GM12874 (cell line): ENCODE measurements around the gene IGSF3.

Source experiments
- CTCF ChIP-seq: IDR thresholded peaks from 2 replicates; pipeline ENCODE4 v1.5.1; 2011; ENCODE audit warnings: low read depth, mild to moderate bottlenecking, control low read depth, low read length, moderate library complexity; ENCODE audit not compliant: insufficient read depth

IGSF3 gene

GRCh38 chr1:116667575-116668105 is at the start of gene IGSF3:
Gene IGSF3 (minus strand): TSS chr1:116667733. CDS start chr1:116666326, 1,407 bp downstream.
- TF ChIP-seq CTCF: no peak

- no peak for TF ChIP-seq CTCF
These were observed 49.8 kb upstream of the IGSF3 start for GRCh38 chr1:116717318-116717717.

GRCh38 chr1:116716391-116716790 is 48.9 kb upstream of the IGSF3 start:
- no peak for TF ChIP-seq CTCF

GRCh38 chr1:116713474-116713873 is 45.9 kb upstream of the IGSF3 start:
- TF ChIP-seq CTCF: no peak

- no peak for TF ChIP-seq CTCF
These were observed 45.0 kb upstream of the IGSF3 start for GRCh38 chr1:116712510-116712909.

GRCh38 chr1:116711263-116711840 is 43.8 kb upstream of the IGSF3 start:
- no peak for TF ChIP-seq CTCF

- no peak for TF ChIP-seq CTCF
These were observed 43.1 kb upstream of the IGSF3 start for GRCh38 chr1:116710420-116711262.
